Body of pancreas (tissue), 4 donors: ENCODE results near the gene KDM3A. TPM values are rescaled to one million over a fixed set of nuclear protein-coding genes. Genes with fewer than 3 reads are reported as not detected.

Experiments used
- ATAC-seq: fragments of 150-250 bp; one replicate; pipeline ENCODE4 v1.9.1; 2016
- DNase-seq, 4 donors: peaks; one replicate each; pipeline ENCODE4 v3.0.0-alpha.2; 2019
- H3K27ac ChIP-seq, 4 donors: fragments of 200-600 bp; sonication (generic); 1 replicate in 3 of 4; 2 replicates in 1 of 4; pipeline versions ENCODE4 v1.5.1 to v1.6.1; 2016 to 2019; ENCODE audit warnings: mild to moderate bottlenecking in 1 of 4, mixed read lengths in 1 of 4, moderate library complexity in 1 of 4
- H3K27me3 ChIP-seq, 2 donors: fragments of 200-600 bp; sonication (generic); one replicate each; pipeline ENCODE4 v1.6.0; 2016; ENCODE audit warnings: mild to moderate bottlenecking in 1 of 2
- H3K36me3 ChIP-seq, 2 donors: fragments of 200-600 bp; sonication (generic); replicated peaks in 1 of 2; 2 replicates each; pipeline ENCODE4 v1.5.1; 2016; ENCODE audit warnings: low read depth in 2 of 2; ENCODE audit not compliant: insufficient read depth in 1 of 2
- H3K4me1 ChIP-seq: fragments of 200-600 bp; sonication (generic); one replicate; pipeline ENCODE4 v1.6.0; 2016
- H3K4me3 ChIP-seq, 2 donors: fragments of 200-600 bp; sonication (generic); 1 replicate in 1 of 2; 2 replicates in 1 of 2; pipeline ENCODE4 v1.5.1; 2016 to 2019
- H3K9me3 ChIP-seq, 3 donors: fragments of 200-600 bp; sonication (generic); 1 replicate in 2 of 3; 2 replicates in 1 of 3; pipeline ENCODE4 v1.5.1; 2016
- CTCF ChIP-seq, 7 experiments: fragments of 450-650 bp in 4 of 7; fragments of 200-600 bp in 3 of 7; sonication (generic) in 3 of 7; IDR thresholded peaks; one replicate each; pipeline ENCODE4 v1.5.1; 2016 to 2019; ENCODE audit warnings: antibody characterized with exemption in 7 of 7
- POLR2A ChIP-seq, 3 donors: fragments of 450-650 bp; IDR thresholded peaks; one replicate each; pipeline ENCODE4 v1.6.1; 2016; ENCODE audit warnings: antibody characterized with exemption in 3 of 3, mild to moderate bottlenecking in 2 of 3
- WGBS, 2 donors: methylation state at CpG; one replicate each; pipeline ENCODE4 v1.1.5; 2017; 5-methylcytosine and 5-hydroxymethylcytosine counted together
- intact Hi-C: fragments of 100-400 bp; cut with DNase I; formaldehyde crosslinking; loops from one replicate; pipeline ENCODE4 v1.15.1; 2023
- total RNA-seq, 2 donors: library from RNA; depleted of rRNA; stranded (reverse); fragments of >200 nt; gene quantifications; one replicate each; pipeline ENCODE4 v1.1.0, GENCODE V29; 2016

Gene KDM3A
- 10 to 100 TPM; 34.0 to 47.8 TPM for total RNA-seq

GRCh38 chr2:86440631-86441391, at the start of gene KDM3A:
KDM3A (plus strand) TSS chr2:86441371; CDS start chr2:86442048, 677 bp downstream.
- Histone ChIP-seq H3K36me3 (no peaks in the 10 kb centered on the region), H3K4me3 (peak within 1 kb of the TSS; percentile 16 to 61), H3K27me3 (no peaks in the 10 kb centered on the region), H3K27ac (peak within 1 kb of the TSS; percentile 93 to 98 (median 94)), H3K9me3 (peaks cover 0 to 6% (median 0%) of the 10 kb centered on the region in 3 donors), H3K4me1 (peaks cover 29% of the 10 kb centered on the region)
- TF ChIP-seq POLR2A (IDR thresholded peaks at IDR 0.05) = peak; percentile 97 to 98 (median 98)
- TF ChIP-seq CTCF (IDR thresholded peaks at IDR 0.05) = peak in 2 of 7 experiments; percentile 22 to 32
- DNase-seq = peak; percentile 99
- 1% methylated on average over 37 to 51 of the region's 51 CpGs for WGBS, 2 donors
- peak; percentile 93 for ATAC-seq
- intact Hi-C loops = no loop called here

- 65 to 80% methylated on average over 5 to 6 of the region's 6 CpGs for WGBS, 2 donors
- peak overlapping the region; percentile 57 to 74 (median 66) for H3K27ac ChIP-seq
Measured at GRCh38 chr2:86392873-86393518, 48.2 kb upstream of the KDM3A start.

GRCh38 chr2:86393521-86394491, 47.4 kb upstream of the KDM3A start:
- ATAC-seq = peak; percentile 88
- Histone ChIP-seq H3K27ac (peak overlapping the region; percentile 57 to 74 (median 66)), H3K9me3 (no peaks in the 10 kb centered on the region), H3K27me3 (no peaks in the 10 kb centered on the region), H3K36me3 (no peaks in the 10 kb centered on the region), H3K4me3 (no peak overlapping the region), H3K4me1 (peaks cover 29% of the 10 kb centered on the region)
- peak; percentile 20 to 40 (median 26) for DNase-seq
- TF ChIP-seq CTCF (IDR thresholded peaks at IDR 0.05) = no peak
- TF ChIP-seq POLR2A (IDR thresholded peaks at IDR 0.05) = no peak
- 33 to 50% methylated on average over 1 of the region's 1 CpG for WGBS, 2 donors
- intact Hi-C loops = no loop called here

More at GRCh38 chr2:86392873-86393518, 48.2 kb upstream of the KDM3A start:
- TF ChIP-seq POLR2A (IDR thresholded peaks at IDR 0.05) (no peak), CTCF (IDR thresholded peaks at IDR 0.05) (no peak)
- no peak for ATAC-seq
- Histone ChIP-seq H3K9me3 (no peaks in the 10 kb centered on the region), H3K36me3 (no peaks in the 10 kb centered on the region), H3K4me1 (peaks cover 29% of the 10 kb centered on the region), H3K27me3 (no peaks in the 10 kb centered on the region), H3K4me3 (no peak overlapping the region)
- intact Hi-C loops = no loop called here
- peak in 2 of 4 donors; percentile 18 for DNase-seq

GRCh38 chr2:86396291-86396785, 44.8 kb upstream of the KDM3A start:
- Histone ChIP-seq H3K27ac (peak overlapping the region in 3 of 4 donors; percentile 29 to 66 (median 35)), H3K4me3 (no peak overlapping the region), H3K4me1 (peaks cover 29% of the 10 kb centered on the region), H3K9me3 (no peaks in the 10 kb centered on the region), H3K36me3 (no peaks in the 10 kb centered on the region), H3K27me3 (no peaks in the 10 kb centered on the region)
- intact Hi-C loops = no loop called here
- DNase-seq = peak; percentile 77 to 86 (median 80)
- WGBS, 2 donors = 12 to 25% methylated on average over 6 of the region's 6 CpGs
- TF ChIP-seq POLR2A (IDR thresholded peaks at IDR 0.05) (peak in 1 of 3 donors; percentile 10), CTCF (IDR thresholded peaks at IDR 0.05) (peak; percentile 35 to 80 (median 74))
- ATAC-seq = peak; percentile 87
